GM21786 (cell line): ENCODE data around the gene GRSF1.
"Not testable (repeated sequence)": the region's sequence is repeated elsewhere in the genome, so short reads cannot be mapped to it uniquely, and the experiment has no call there.

Experiments used
- ATAC-seq: cut with Tn5 transposase; IDR thresholded peaks from one replicate; pipeline ENCODE4 v1.9.1; 2021; ENCODE audit not compliant: unreplicated experiment

Gene GRSF1

GRCh38 chr4:70836081-70836480 lies 3.6 kb downstream of the GRSF1 start:
- ATAC-seq = no peak

- no peak for ATAC-seq
These were observed 6.0 kb downstream of the GRSF1 start for GRCh38 chr4:70833675-70834074.

GRCh38 chr4:70831293-70831692 lies 8.4 kb downstream of the GRSF1 start:
- ATAC-seq = no peak

- no peak for ATAC-seq
These were observed 9.6 kb downstream of the GRSF1 start for GRCh38 chr4:70830054-70830453.

- no peak for ATAC-seq
These were observed 10.2 kb downstream of the GRSF1 start for GRCh38 chr4:70829492-70829891.

GRCh38 chr4:70829015-70829414 lies 10.7 kb downstream of the GRSF1 start:
- no peak for ATAC-seq

GRCh38 chr4:70818921-70819320 lies 20.8 kb downstream of the GRSF1 start:
- ATAC-seq = no peak

- ATAC-seq = peak; percentile 54
These were observed 21.4 kb downstream of the GRSF1 start for GRCh38 chr4:70818173-70818855.

GRCh38 chr4:70816894-70817293 lies 22.8 kb downstream of the GRSF1 start:
- ATAC-seq = no peak

- no peak for ATAC-seq
These were observed 24.3 kb downstream of the GRSF1 start for GRCh38 chr4:70815370-70815769.

GRCh38 chr4:70808151-70808550 lies 31.5 kb downstream of the GRSF1 start:
- no peak for ATAC-seq

- ATAC-seq = no peak
These were observed 36.6 kb downstream of the GRSF1 start for GRCh38 chr4:70802928-70803580.

GRCh38 chr4:70801265-70801809 lies 38.4 kb downstream of the GRSF1 start:
- no peak for ATAC-seq

- no peak for ATAC-seq
These were observed 46.1 kb downstream of the GRSF1 start for GRCh38 chr4:70793626-70794025.

GRCh38 chr4:70788733-70789132 lies 51.0 kb downstream of the GRSF1 start:
- no peak for ATAC-seq

- no peak for ATAC-seq
These were observed 52.2 kb downstream of the GRSF1 start for GRCh38 chr4:70787496-70787895.

GRCh38 chr4:70783096-70783495 lies 56.6 kb downstream of the GRSF1 start:
- no peak for ATAC-seq

- ATAC-seq = no peak
These were observed 60.7 kb downstream of the GRSF1 start for GRCh38 chr4:70778888-70779422.

- peak; percentile 79 for ATAC-seq
These were observed 66.6 kb downstream of the GRSF1 start for GRCh38 chr4:70772929-70773555.

- ATAC-seq = not testable (repeated sequence)
These were observed 70.3 kb downstream of the GRSF1 start for GRCh38 chr4:70769396-70769795.

GRCh38 chr4:70768301-70768948 lies 71.3 kb downstream of the GRSF1 start:
- no peak for ATAC-seq
